A549 (cell line): ENCODE measurements around the gene ELMO2.

Experiments
- BHLHE40 ChIP-seq: IDR thresholded peaks from 2 replicates; pipeline ENCODE4 v1.6.1; 2012; ENCODE audit warnings: low read depth, low read length, inconsistent platforms
- RCOR1 ChIP-seq: fragments of 150-350 bp; IDR thresholded peaks from 2 replicates; pipeline ENCODE4 v1.6.1; 2014; ENCODE audit warnings: antibody characterized with exemption, low read length, low read depth
- SREBF2 ChIP-seq: fragments of 450-650 bp; IDR thresholded peaks from 2 replicates; pipeline ENCODE4 v1.6.1; 2014; ENCODE audit warnings: mild to moderate bottlenecking, moderate library complexity
- TF ChIP-seq, protein P1 (sequence below): fragments of >200 bp; sonication (Bioruptor Twin); formaldehyde crosslinking; IDR thresholded peaks from 3 replicates; pipeline ENCODE4 v1.5.1; 2016
- TF ChIP-seq, protein P2 (sequence below): fragments of 250-450 bp; sonication (Bioruptor Pico); IDR thresholded peaks from 2 replicates; pipeline ENCODE4 v1.5.0; 2021; ENCODE audit warnings: mild to moderate bottlenecking, moderate library complexity, borderline replicate concordance

DNA sequence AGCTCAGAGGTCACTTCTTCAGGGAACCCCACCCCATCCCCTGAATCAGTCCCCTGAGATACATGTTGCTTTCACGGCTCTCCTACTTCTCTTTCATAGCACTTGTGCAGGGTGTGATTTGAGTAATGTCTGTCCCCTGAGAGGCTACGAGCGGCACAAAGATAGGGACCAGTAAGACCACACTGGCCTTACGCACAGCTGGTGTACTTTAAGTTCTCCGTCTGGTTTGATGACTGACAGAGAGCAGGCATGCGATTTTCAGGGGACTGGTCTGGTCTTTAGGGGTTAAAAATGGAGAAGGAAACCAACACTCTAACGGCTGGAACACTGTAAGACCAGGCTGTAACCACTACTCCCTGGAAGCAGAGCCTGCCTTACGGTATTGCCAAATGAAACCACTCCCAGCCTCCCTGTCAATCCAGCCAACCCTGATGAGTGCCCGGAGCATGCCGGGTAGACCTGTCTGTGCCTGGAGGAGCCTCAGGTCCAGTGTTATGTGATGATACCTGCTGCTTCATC lies 47.1 kb downstream of the ELMO2 start:
- no peak for TF ChIP-seq SREBF2
- TF ChIP-seq, protein P1, sequence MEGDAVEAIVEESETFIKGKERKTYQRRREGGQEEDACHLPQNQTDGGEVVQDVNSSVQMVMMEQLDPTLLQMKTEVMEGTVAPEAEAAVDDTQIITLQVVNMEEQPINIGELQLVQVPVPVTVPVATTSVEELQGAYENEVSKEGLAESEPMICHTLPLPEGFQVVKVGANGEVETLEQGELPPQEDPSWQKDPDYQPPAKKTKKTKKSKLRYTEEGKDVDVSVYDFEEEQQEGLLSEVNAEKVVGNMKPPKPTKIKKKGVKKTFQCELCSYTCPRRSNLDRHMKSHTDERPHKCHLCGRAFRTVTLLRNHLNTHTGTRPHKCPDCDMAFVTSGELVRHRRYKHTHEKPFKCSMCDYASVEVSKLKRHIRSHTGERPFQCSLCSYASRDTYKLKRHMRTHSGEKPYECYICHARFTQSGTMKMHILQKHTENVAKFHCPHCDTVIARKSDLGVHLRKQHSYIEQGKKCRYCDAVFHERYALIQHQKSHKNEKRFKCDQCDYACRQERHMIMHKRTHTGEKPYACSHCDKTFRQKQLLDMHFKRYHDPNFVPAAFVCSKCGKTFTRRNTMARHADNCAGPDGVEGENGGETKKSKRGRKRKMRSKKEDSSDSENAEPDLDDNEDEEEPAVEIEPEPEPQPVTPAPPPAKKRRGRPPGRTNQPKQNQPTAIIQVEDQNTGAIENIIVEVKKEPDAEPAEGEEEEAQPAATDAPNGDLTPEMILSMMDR, result no peak
- no peak for TF ChIP-seq RCOR1
- TF ChIP-seq BHLHE40, result no peak
- TF ChIP-seq, protein P2, sequence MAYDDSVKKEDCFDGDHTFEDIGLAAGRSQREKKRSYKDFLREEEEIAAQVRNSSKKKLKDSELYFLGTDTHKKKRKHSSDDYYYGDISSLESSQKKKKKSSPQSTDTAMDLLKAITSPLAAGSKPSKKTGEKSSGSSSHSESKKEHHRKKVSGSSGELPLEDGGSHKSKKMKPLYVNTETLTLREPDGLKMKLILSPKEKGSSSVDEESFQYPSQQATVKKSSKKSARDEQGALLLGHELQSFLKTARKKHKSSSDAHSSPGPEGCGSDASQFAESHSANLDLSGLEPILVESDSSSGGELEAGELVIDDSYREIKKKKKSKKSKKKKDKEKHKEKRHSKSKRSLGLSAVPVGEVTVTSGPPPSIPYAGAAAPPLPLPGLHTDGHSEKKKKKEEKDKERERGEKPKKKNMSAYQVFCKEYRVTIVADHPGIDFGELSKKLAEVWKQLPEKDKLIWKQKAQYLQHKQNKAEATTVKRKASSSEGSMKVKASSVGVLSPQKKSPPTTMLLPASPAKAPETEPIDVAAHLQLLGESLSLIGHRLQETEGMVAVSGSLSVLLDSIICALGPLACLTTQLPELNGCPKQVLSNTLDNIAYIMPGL, result no peak
